DOHH2 (cell line): ENCODE measurements around the gene MACC1.
A peak's percentile ranks its signal among the peaks of the same experiment; 100 is the strongest.

Experiments
- H3F3A ChIP-seq: fragments of 200-600 bp; sonication (generic), shearing (Covaris generic); 2 replicates; pipeline ENCODE4 v1.6.0; 2016; ENCODE audit warnings: antibody characterized with exemption, mild to moderate bottlenecking; ENCODE audit not compliant: control insufficient read depth, insufficient read depth
- H3K27ac ChIP-seq: fragments of 200-600 bp; sonication (generic); 2 replicates; pipeline ENCODE4 v1.5.1; 2014; ENCODE audit warnings: low read depth, mild to moderate bottlenecking, low read length, moderate library complexity
- H3K27me3 ChIP-seq: fragments of 200-600 bp; sonication (generic); 2 replicates; pipeline ENCODE4 v1.6.1; 2014; ENCODE audit warnings: mild to moderate bottlenecking, low read length, mixed read lengths; ENCODE audit not compliant: control insufficient read depth
- H3K36me3 ChIP-seq: fragments of 200-600 bp; sonication (generic); 2 replicates; pipeline ENCODE4 v1.6.1; 2014; ENCODE audit warnings: mild to moderate bottlenecking, low read length, moderate library complexity, mixed read lengths; ENCODE audit not compliant: control insufficient read depth
- H3K4me1 ChIP-seq: fragments of 200-600 bp; sonication (generic); 2 replicates; pipeline ENCODE4 v1.6.1; 2014; ENCODE audit warnings: mild to moderate bottlenecking, low read length, mixed read lengths; ENCODE audit not compliant: control insufficient read depth
- H3K4me2 ChIP-seq: fragments of 200-600 bp; sonication (generic); 2 replicates; pipeline ENCODE4 v1.6.0; 2014; ENCODE audit warnings: mild to moderate bottlenecking, low read length, moderate library complexity
- H3K4me3 ChIP-seq: fragments of 200-600 bp; sonication (generic); 2 replicates; pipeline ENCODE4 v1.5.1; 2014; ENCODE audit warnings: mild to moderate bottlenecking, low read length, mixed read lengths
- H3K79me2 ChIP-seq: fragments of 200-600 bp; sonication (generic); 2 replicates; pipeline ENCODE4 v1.6.1; 2014; ENCODE audit warnings: mild to moderate bottlenecking, low read length, mixed read lengths; ENCODE audit not compliant: control insufficient read depth
- H3K9me2 ChIP-seq: fragments of 200-600 bp; sonication (generic); replicated peaks from 2 replicates; pipeline ENCODE4 v1.6.1; 2014; ENCODE audit warnings: mild to moderate bottlenecking, low read length, mixed read lengths; ENCODE audit not compliant: control insufficient read depth
- H3K9me3 ChIP-seq: fragments of 200-600 bp; sonication (generic); 2 replicates; pipeline ENCODE4 v1.6.1; 2014; ENCODE audit warnings: antibody characterized with exemption, low read length, mixed read lengths; ENCODE audit not compliant: control insufficient read depth, insufficient read depth
- H4K20me1 ChIP-seq: fragments of 200-600 bp; sonication (generic); 2 replicates; pipeline ENCODE4 v1.6.0; 2014; ENCODE audit warnings: low read depth, mild to moderate bottlenecking, antibody characterized with exemption, low read length, moderate library complexity; ENCODE audit not compliant: control insufficient read depth, insufficient read depth
- EZH2phosphoT487 ChIP-seq: fragments of 200-600 bp; sonication (generic); IDR thresholded peaks from 2 replicates; pipeline ENCODE4 v1.6.1; 2017; ENCODE audit warnings: borderline replicate concordance, mild to moderate bottlenecking, antibody characterized with exemption, low read length, moderate library complexity, mixed read lengths
- TF ChIP-seq, protein P1 (sequence below): fragments of 200-600 bp; sonication (generic); IDR thresholded peaks from one replicate; pipeline ENCODE4 v1.5.1; 2014; ENCODE audit warnings: antibody characterized with exemption, mild to moderate bottlenecking, low read depth, low read length; ENCODE audit not compliant: poor library complexity, severe bottlenecking

Gene MACC1

DNA sequence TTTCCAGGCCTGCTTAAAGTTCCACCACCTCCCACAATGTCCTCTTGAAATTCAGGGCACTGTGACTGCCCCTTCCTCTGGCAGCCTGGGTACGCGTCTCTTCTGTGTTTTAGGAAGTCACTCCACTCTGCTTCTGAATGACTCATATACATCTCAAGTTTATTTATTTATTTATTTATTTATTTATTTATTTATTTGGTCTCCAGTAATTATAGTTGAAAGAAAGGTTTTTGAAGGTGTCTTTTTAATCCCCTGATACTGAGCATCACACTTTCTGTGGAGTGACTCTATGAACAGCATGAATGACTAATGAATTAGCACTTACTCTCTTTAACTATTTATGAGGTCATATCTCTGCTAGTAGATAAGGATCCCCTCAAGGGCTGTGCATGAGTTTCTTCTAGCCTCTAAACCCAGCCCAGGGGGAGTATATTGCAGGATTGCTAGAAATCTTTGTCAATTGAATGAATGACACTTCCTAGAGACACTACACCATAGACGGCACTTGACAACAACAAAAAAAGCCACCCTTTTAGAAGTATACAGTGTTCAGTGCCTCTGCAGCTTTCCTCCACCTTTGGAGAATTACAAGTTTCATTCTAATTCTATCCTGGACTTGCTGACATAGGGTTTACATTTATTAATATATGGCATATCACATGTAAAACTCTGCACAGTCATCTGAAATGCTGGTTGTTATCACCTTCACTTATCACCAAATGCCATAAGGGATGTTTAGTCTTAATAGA, 2.1 kb downstream of the MACC1 start:
- Histone ChIP-seq H3K27ac (no peak overlapping the region), H4K20me1 (no peaks in the 10 kb centered on the region), H3K36me3 (peaks cover 13% of the 10 kb centered on the region), H3F3A (peaks cover 24% of the 10 kb centered on the region), H3K4me3 (peak overlapping the region; percentile 76), H3K9me3 (peaks cover 9% of the 10 kb centered on the region), H3K4me1 (peaks cover 49% of the 10 kb centered on the region), H3K4me2 (peak overlapping the region; percentile 92), H3K79me2 (peaks cover 46% of the 10 kb centered on the region), H3K9me2 (no peaks in the 10 kb centered on the region), H3K27me3 (no peaks in the 10 kb centered on the region)
- no peak for TF ChIP-seq EZH2phosphoT487
- TF ChIP-seq, protein P1, sequence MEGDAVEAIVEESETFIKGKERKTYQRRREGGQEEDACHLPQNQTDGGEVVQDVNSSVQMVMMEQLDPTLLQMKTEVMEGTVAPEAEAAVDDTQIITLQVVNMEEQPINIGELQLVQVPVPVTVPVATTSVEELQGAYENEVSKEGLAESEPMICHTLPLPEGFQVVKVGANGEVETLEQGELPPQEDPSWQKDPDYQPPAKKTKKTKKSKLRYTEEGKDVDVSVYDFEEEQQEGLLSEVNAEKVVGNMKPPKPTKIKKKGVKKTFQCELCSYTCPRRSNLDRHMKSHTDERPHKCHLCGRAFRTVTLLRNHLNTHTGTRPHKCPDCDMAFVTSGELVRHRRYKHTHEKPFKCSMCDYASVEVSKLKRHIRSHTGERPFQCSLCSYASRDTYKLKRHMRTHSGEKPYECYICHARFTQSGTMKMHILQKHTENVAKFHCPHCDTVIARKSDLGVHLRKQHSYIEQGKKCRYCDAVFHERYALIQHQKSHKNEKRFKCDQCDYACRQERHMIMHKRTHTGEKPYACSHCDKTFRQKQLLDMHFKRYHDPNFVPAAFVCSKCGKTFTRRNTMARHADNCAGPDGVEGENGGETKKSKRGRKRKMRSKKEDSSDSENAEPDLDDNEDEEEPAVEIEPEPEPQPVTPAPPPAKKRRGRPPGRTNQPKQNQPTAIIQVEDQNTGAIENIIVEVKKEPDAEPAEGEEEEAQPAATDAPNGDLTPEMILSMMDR, result no peak

DNA sequence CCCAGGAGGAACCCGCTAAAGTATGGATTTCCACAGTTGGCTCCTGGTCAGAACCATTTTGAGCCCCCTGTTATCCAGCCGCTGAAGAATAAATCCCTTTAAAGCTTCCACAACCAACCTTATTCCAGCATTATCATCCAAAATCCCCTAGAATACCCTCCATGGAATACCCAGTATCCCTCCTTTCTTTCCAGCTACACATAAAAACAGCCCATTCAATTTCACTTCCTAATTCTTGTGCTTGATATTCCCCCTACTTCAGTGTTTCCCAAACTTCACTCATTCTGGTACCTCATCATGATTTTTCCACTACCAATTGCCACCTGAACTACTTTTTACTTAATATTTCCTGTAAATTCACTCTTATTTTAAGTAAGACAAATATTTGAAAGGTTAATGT, 3.1 kb downstream of the MACC1 start:
- H3K27ac ChIP-seq, result no peak overlapping the region
- peaks cover 17% of the 10 kb centered on the region for H3F3A ChIP-seq
- no peak for TF ChIP-seq EZH2phosphoT487
- TF ChIP-seq, protein P1, result no peak
- H3K36me3 ChIP-seq, result peaks cover 21% of the 10 kb centered on the region
- H3K79me2 ChIP-seq, result peaks cover 54% of the 10 kb centered on the region
- H4K20me1 ChIP-seq, result no peaks in the 10 kb centered on the region
- no peaks in the 10 kb centered on the region for H3K27me3 ChIP-seq
- no peak overlapping the region for H3K4me2 ChIP-seq
- H3K9me3 ChIP-seq, result peaks cover 18% of the 10 kb centered on the region
- peaks cover 39% of the 10 kb centered on the region for H3K4me1 ChIP-seq
- no peaks in the 10 kb centered on the region for H3K9me2 ChIP-seq
- H3K4me3 ChIP-seq, result no peak overlapping the region

DNA sequence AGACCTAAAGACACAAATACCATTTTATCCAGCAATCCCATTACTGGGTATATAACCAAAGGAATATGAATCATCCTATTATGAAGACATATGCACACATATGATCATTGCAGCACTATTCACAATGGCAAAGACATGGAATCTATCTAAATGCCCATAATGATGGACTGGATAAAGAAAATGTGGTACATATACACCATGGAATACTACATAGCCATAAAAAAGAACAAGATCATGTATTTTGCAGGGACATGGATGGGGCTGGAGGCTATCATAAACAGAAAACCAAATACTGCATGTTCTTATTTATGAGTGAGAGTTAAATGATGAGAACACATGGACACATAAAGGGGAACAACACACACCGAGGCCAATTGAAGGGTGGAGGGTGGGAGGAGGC, 3.8 kb downstream of the MACC1 start:
- peaks cover 31% of the 10 kb centered on the region for H3K4me1 ChIP-seq
- H3K27me3 ChIP-seq, result no peaks in the 10 kb centered on the region
- H3K27ac ChIP-seq, result no peak overlapping the region
- H3K4me3 ChIP-seq, result no peak overlapping the region
- no peak overlapping the region for H3K4me2 ChIP-seq
- no peaks in the 10 kb centered on the region for H3K9me2 ChIP-seq
- TF ChIP-seq, protein P1, result no peak
- TF ChIP-seq EZH2phosphoT487, result no peak
- H3K36me3 ChIP-seq, result peaks cover 24% of the 10 kb centered on the region
- no peaks in the 10 kb centered on the region for H4K20me1 ChIP-seq
- peaks cover 9% of the 10 kb centered on the region for H3F3A ChIP-seq
- H3K9me3 ChIP-seq, result peaks cover 26% of the 10 kb centered on the region
- peaks cover 59% of the 10 kb centered on the region for H3K79me2 ChIP-seq
